T-cell (primary cell): ENCODE results near the gene ZFP14. TPM values are rescaled to one million over a fixed set of nuclear protein-coding genes. Genes with fewer than 3 reads are reported as not detected.

Experiments used
- total RNA-seq, 35 experiments: library from RNA in 6 of 35; stranded (reverse) in 6 of 35; fragments of 120-200 nt in 1 of 35; gene quantifications; one replicate each; pipeline versions ENCODE4 v1.2.1 to v1.2.4 and lab custom pipeline; 2013 to 2026

The ZFP14 gene
- total RNA-seq, 5 donors from 2014 or later (not counting 1 experiment from before 2014, with no cell fraction given), result 5.7 to 13.9 (median 11.6) TPM

Other genes starting within 250 kb of the ZFP14 start
- 100 to 1,000 TPM; 214 to 339 (median 308) TPM for gene CAPNS1, start 239.1 kb downstream of the ZFP14 start, total RNA-seq
- gene COX7A1, start 226.8 kb downstream of the ZFP14 start, total RNA-seq, result not detected
- 1 to 10 TPM; 7.5 to 9.1 (median 8.0) TPM for gene ZNF565, start 164.5 kb downstream of the ZFP14 start, total RNA-seq
- 10 to 100 TPM; 24.4 to 63.2 (median 61.1) TPM for gene ZNF146, start 164.1 kb downstream of the ZFP14 start, total RNA-seq
- 1 to 10 TPM; 2.9 to 8.8 (median 8.2) TPM for gene ZFP82, start 39.4 kb upstream of the ZFP14 start, total RNA-seq
- 10 to 100 TPM; 13.2 to 23.1 (median 18.9) TPM for gene ZNF566, start 110.4 kb upstream of the ZFP14 start, total RNA-seq
- gene ZNF260, start 149.1 kb upstream of the ZFP14 start, total RNA-seq, result 10 to 100 TPM in 3 of 5 donors, 1 to 10 TPM in 2; 8.4 to 14.2 (median 10.3) TPM
- gene ZNF529, start 194.1 kb upstream of the ZFP14 start, total RNA-seq, result 10 to 100 TPM; 25.6 to 34.2 (median 30.8) TPM
- 10 to 100 TPM; 10.4 to 21.8 (median 18.6) TPM for gene ZNF382, start 226.1 kb upstream of the ZFP14 start, total RNA-seq